ENCODE data around the gene TC2N. TPM values are rescaled to one million over a fixed set of nuclear protein-coding genes. Genes with fewer than 3 reads are reported as not detected.

The TC2N gene
- total RNA-seq, 1 donor from 2014 or later: 1.2 TPM

DNA sequence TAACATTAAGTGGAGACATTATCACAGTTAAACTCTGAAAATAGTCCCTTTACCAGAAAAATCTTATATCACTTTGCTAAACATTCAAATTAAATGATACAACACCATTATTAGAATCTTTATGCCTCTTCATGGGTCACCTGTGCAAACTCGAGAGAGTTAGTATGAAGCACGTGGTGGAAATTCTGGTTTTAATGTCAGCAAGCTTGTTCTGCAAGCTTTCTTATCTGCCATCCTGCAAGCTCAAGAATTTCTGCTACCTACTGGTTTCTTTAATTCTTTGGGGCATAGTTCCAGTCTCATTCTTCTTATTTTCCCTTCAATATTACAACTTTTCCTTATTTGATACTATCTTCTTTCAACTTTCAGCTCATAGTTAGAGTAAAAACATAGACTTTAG, 136.3 kb downstream of the TC2N start:
- H3K4me1 ChIP-seq (ENCODE audit: insufficient read depth, low read length): no peaks in the 10 kb centered on the region
- no peaks in the 10 kb centered on the region for H3K36me3 ChIP-seq (ENCODE audit: insufficient read depth, low read length)
- H3K27ac ChIP-seq (ENCODE audit: low read depth, low read length): no peak overlapping the region
- H3K4me2 ChIP-seq (ENCODE audit: low read length): no peak overlapping the region
- H2AFZ ChIP-seq (ENCODE audit: low read depth, low read length): no peak overlapping the region
- no peak for FAIRE-seq
- no peaks in the 10 kb centered on the region for H3K79me2 ChIP-seq (ENCODE audit: insufficient read depth, low read length)
- H3K27me3 ChIP-seq (ENCODE audit: insufficient read depth, low read length): no peaks in the 10 kb centered on the region
- Mint-ChIP-seq H3K4me3 (ENCODE audit: unreplicated experiment) (no peak overlapping the region), H3K4me1 (ENCODE audit: low read depth, unreplicated experiment) (peaks cover 7% of the 10 kb centered on the region), H3K27ac (ENCODE audit: unreplicated experiment) (no peak overlapping the region), H3K9me3 (ENCODE audit: unreplicated experiment) (no peaks in the 10 kb centered on the region), H3K36me3 (ENCODE audit: low read depth, unreplicated experiment) (no peaks in the 10 kb centered on the region), H3K27me3 (ENCODE audit: low read depth, unreplicated experiment) (no peaks in the 10 kb centered on the region)
- H3K9me3 ChIP-seq (ENCODE audit: insufficient read depth, low read depth, low read length): no peaks in the 10 kb centered on the region
- TF ChIP-seq EZH2 (IDR thresholded peaks at IDR 0.05; ENCODE audit: insufficient read depth, low read length) (no peak), CTCF (IDR thresholded peaks at IDR 0.05; ENCODE audit: insufficient read depth, low read depth, low read length) (no peak)
- H4K20me1 ChIP-seq (ENCODE audit: insufficient read depth, low read length): no peaks in the 10 kb centered on the region
- no peak for DNase-seq (ENCODE audit: low read depth)
- H3K4me3 ChIP-seq (ENCODE audit: insufficient read depth, low read depth, low read length): no peak overlapping the region
- H3K9ac ChIP-seq (ENCODE audit: low read length): no peak overlapping the region

DNA sequence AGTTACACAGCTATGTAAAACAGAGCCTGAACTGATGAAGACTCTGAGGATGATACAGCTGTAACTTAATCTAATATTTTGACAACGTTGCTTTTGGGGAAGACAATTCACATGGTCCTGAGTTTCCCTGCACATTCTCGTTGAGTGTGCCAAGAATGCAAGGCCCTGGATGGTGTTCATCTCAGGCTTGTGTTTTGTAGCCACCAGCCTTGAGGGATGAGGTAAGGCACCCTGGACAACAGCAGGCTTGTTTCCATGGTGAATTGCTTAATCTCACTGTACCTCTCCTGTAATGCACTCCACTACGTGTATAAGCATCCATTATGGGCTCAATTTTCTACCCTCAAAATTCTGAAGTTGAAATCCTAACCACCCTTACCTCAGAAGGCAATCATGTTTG, 137.6 kb downstream of the TC2N start:
- H3K36me3 Mint-ChIP-seq (ENCODE audit: low read depth, unreplicated experiment): no peaks in the 10 kb centered on the region

More for the DNA sequence above, 137.6 kb downstream of the TC2N start:
- Histone ChIP-seq H3K36me3 (ENCODE audit: insufficient read depth, low read length) (no peaks in the 10 kb centered on the region), H3K4me3 (ENCODE audit: insufficient read depth, low read depth, low read length) (no peak overlapping the region), H3K79me2 (ENCODE audit: insufficient read depth, low read length) (no peaks in the 10 kb centered on the region), H4K20me1 (ENCODE audit: insufficient read depth, low read length) (no peaks in the 10 kb centered on the region), H3K27me3 (ENCODE audit: insufficient read depth, low read length) (no peaks in the 10 kb centered on the region), H3K9ac (ENCODE audit: low read length) (no peak overlapping the region), H2AFZ (ENCODE audit: low read depth, low read length) (no peak overlapping the region), H3K9me3 (ENCODE audit: insufficient read depth, low read depth, low read length) (no peaks in the 10 kb centered on the region), H3K27ac (ENCODE audit: low read depth, low read length) (no peak overlapping the region), H3K4me2 (ENCODE audit: low read length) (no peak overlapping the region), H3K4me1 (ENCODE audit: insufficient read depth, low read length) (no peaks in the 10 kb centered on the region)
- H3K4me1 Mint-ChIP-seq (ENCODE audit: low read depth, unreplicated experiment): peaks cover 7% of the 10 kb centered on the region
- H3K4me3 Mint-ChIP-seq (ENCODE audit: unreplicated experiment): no peak overlapping the region
- H3K9me3 Mint-ChIP-seq (ENCODE audit: unreplicated experiment): no peaks in the 10 kb centered on the region
- no peak for TF ChIP-seq CTCF (IDR thresholded peaks at IDR 0.05; ENCODE audit: insufficient read depth, low read depth, low read length)
- TF ChIP-seq EZH2 (IDR thresholded peaks at IDR 0.05; ENCODE audit: insufficient read depth, low read length): no peak
- DNase-seq (ENCODE audit: low read depth) (no peak), FAIRE-seq (no peak)
- H3K27me3 Mint-ChIP-seq (ENCODE audit: low read depth, unreplicated experiment): no peaks in the 10 kb centered on the region
- H3K27ac Mint-ChIP-seq (ENCODE audit: unreplicated experiment): no peak overlapping the region

Other genes with a start within 250 kb of the TC2N start
- gene CATSPERB, start 135.4 kb downstream of the TC2N start, total RNA-seq: 0.11 TPM in 1 of 2 replicates, not detected in the other
- 12.5 and 14.9 TPM in 2 replicates for gene FBLN5, start 80.2 kb upstream of the TC2N start, total RNA-seq
- gene TRIP11, start 172.5 kb upstream of the TC2N start, total RNA-seq: 48.2 and 50.5 TPM in 2 replicates
- gene ATXN3, start 239.0 kb upstream of the TC2N start, total RNA-seq: 19.9 and 24.2 TPM in 2 replicates

All from astrocyte (in vitro differentiated cells and primary cell).